DOHH2 (cell line): ENCODE results near the gene MPI.

ENCODE experiments used
- EZH2phosphoT487 ChIP-seq: fragments of 200-600 bp; sonication (generic); IDR thresholded peaks from 2 replicates; pipeline ENCODE4 v1.6.1; 2017; ENCODE audit warnings: borderline replicate concordance, mild to moderate bottlenecking, antibody characterized with exemption, low read length, moderate library complexity, mixed read lengths
- TF ChIP-seq, protein P1 (sequence below): fragments of 200-600 bp; sonication (generic); IDR thresholded peaks from one replicate; pipeline ENCODE4 v1.5.1; 2014; ENCODE audit warnings: antibody characterized with exemption, mild to moderate bottlenecking, low read depth, low read length; ENCODE audit not compliant: poor library complexity, severe bottlenecking

- TF ChIP-seq, protein P1, sequence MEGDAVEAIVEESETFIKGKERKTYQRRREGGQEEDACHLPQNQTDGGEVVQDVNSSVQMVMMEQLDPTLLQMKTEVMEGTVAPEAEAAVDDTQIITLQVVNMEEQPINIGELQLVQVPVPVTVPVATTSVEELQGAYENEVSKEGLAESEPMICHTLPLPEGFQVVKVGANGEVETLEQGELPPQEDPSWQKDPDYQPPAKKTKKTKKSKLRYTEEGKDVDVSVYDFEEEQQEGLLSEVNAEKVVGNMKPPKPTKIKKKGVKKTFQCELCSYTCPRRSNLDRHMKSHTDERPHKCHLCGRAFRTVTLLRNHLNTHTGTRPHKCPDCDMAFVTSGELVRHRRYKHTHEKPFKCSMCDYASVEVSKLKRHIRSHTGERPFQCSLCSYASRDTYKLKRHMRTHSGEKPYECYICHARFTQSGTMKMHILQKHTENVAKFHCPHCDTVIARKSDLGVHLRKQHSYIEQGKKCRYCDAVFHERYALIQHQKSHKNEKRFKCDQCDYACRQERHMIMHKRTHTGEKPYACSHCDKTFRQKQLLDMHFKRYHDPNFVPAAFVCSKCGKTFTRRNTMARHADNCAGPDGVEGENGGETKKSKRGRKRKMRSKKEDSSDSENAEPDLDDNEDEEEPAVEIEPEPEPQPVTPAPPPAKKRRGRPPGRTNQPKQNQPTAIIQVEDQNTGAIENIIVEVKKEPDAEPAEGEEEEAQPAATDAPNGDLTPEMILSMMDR, result no peak
- no peak for TF ChIP-seq EZH2phosphoT487
These were observed 45.3 kb upstream of the MPI start for GRCh38 chr15:74844319-74845207.
